ENCODE measurements around the gene METTL9. TPM values are rescaled to one million over a fixed set of nuclear protein-coding genes. Genes with fewer than 3 reads are reported as not detected.

METTL9 gene
- total RNA-seq, 2 experiments from 2014 or later: 120 to 121 TPM

DNA sequence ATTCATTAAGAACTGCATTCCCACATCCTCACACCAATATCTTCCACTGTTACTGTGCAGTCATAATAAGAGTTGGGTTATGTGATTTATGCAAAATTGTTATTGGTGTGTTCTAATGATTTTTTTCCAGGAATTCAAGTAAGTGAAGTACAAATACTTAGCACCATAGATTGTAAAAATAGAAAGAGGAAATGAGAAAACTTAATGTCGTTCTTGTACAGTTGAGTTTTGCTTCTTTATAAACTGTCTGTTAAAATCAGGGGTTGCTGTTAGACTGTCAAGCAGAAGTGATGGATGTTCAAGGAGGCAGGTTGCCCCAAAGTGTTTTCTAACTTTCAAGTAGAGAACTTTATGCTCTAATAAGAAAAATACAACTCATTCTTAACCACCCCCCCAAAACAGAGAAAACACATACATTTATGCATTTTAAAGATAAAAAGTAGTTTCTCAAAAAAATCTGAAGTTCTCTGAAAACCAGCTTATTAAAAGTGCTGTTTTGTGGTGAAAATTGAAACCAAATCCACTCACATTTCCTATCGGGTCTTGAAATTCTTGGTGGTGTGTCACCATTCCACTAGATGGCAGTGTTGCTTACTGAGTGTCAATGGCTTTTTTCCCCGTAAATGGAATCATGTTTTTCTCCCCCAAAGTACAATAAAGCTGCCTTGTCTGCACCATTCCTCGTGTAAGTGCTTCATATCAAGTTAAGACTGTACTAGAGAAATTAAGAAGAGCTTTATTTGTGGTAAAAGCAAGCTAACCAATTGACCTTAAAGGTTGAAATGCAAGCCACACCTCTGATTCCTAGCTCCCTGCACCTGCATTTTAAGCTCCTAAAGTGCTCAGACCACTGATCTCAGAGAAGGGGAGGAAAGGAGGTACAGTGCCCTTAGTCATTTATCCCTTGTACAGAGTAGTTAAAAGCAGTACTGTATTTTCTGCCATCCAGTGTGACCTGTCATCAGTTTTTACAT, 57.7 kb downstream of the METTL9 start:
- TF ChIP-seq, protein P1, sequence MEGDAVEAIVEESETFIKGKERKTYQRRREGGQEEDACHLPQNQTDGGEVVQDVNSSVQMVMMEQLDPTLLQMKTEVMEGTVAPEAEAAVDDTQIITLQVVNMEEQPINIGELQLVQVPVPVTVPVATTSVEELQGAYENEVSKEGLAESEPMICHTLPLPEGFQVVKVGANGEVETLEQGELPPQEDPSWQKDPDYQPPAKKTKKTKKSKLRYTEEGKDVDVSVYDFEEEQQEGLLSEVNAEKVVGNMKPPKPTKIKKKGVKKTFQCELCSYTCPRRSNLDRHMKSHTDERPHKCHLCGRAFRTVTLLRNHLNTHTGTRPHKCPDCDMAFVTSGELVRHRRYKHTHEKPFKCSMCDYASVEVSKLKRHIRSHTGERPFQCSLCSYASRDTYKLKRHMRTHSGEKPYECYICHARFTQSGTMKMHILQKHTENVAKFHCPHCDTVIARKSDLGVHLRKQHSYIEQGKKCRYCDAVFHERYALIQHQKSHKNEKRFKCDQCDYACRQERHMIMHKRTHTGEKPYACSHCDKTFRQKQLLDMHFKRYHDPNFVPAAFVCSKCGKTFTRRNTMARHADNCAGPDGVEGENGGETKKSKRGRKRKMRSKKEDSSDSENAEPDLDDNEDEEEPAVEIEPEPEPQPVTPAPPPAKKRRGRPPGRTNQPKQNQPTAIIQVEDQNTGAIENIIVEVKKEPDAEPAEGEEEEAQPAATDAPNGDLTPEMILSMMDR (conservative IDR thresholded peaks at IDR 0.05; ENCODE audit: low read length): peak; percentile 99
- no peak for TF ChIP-seq EZH2phosphoT487 (IDR thresholded peaks at IDR 0.05; ENCODE audit: borderline replicate concordance, low read depth, low read length)
- Histone ChIP-seq H3K79me2 (ENCODE audit: insufficient read depth, low read depth, low read length) (peaks cover 4% of the 10 kb centered on the region; the same call in 1 of the 2 replicates), H4K20me1 (ENCODE audit: insufficient read depth, low read length) (peaks cover 8% of the 10 kb centered on the region; the same call in 1 of the 2 replicates), H3K27ac (ENCODE audit: low read depth, low read length, poor library complexity, severe bottlenecking) (peak overlapping the region; percentile 91), H3K4me1 (ENCODE audit: insufficient read depth, low read length, poor library complexity, severe bottlenecking) (peaks cover 80% of the 10 kb centered on the region), H3K4me2 (ENCODE audit: low read length) (peak overlapping the region; percentile 61), H3K9me3 (ENCODE audit: low read length) (no peaks in the 10 kb centered on the region), H3K4me3 (ENCODE audit: low read depth, low read length, poor library complexity, severe bottlenecking) (peak overlapping the region; percentile 45), H3K9me2 (ENCODE audit: insufficient read depth, low read length) (no peaks in the 10 kb centered on the region), H3K36me3 (ENCODE audit: insufficient read depth, low read length) (peaks cover 36% of the 10 kb centered on the region), H2AFZ (ENCODE audit: low read length) (no peak overlapping the region)
- peak; percentile 80 for DNase-seq (ENCODE audit: low spot score)
- no TSS peak for BruUV-seq (replicated peaks)
- intact Hi-C loops (cut with micrococcal nuclease; ENCODE audit: unreplicated experiment): loop anchor here (1.0 kb wide), 2 partner anchors 10 to 51 kb away; no protein-coding TSS in a partner anchor
- ChIA-PET POLR2A (interaction anchor here (0.6 to 1.5 kb wide), 7 partner anchors 9 to 531 kb away, joined by 3 to 4 read pairs (median 3); no protein-coding TSS in a partner anchor), CTCF (ENCODE audit: unreplicated experiment) (interaction anchor here (0.7 to 1.3 kb wide), 5 partner anchors 9 to 73 kb away, joined by 3 to 4 read pairs (median 3); no protein-coding TSS in a partner anchor)

DNA sequence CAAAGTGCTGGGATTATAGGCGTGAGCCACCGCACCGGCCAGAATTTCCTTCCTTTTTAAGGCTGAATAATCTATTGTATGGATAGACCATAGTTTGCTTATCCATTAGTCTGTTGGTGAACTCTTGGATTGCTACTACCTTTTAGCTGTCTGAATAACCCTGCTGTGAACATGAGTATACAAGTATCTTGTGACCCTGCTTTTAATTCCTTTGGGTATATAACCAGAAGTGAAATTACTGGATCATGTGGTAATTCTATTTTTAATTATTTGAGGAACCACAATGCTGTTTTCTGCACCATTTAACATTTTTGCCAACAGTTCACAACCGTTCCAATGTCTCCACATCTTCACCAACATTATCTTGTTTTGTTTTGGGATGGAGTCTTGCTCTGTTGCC, 59.7 kb downstream of the METTL9 start:
- Histone ChIP-seq H3K36me3 (ENCODE audit: insufficient read depth, low read length) (peaks cover 36% of the 10 kb centered on the region), H3K4me2 (ENCODE audit: low read length) (no peak overlapping the region), H3K79me2 (ENCODE audit: insufficient read depth, low read depth, low read length) (no peaks in the 10 kb centered on the region), H3K9me2 (ENCODE audit: insufficient read depth, low read length) (no peaks in the 10 kb centered on the region), H2AFZ (ENCODE audit: low read length) (no peak overlapping the region), H3K4me1 (ENCODE audit: insufficient read depth, low read length, poor library complexity, severe bottlenecking) (peaks cover 73% of the 10 kb centered on the region), H3K4me3 (ENCODE audit: low read depth, low read length, poor library complexity, severe bottlenecking) (no peak overlapping the region), H4K20me1 (ENCODE audit: insufficient read depth, low read length) (peaks cover 8% of the 10 kb centered on the region; the same call in 1 of the 2 replicates), H3K27ac (ENCODE audit: low read depth, low read length, poor library complexity, severe bottlenecking) (no peak overlapping the region), H3K9me3 (ENCODE audit: low read length) (no peaks in the 10 kb centered on the region)
- TF ChIP-seq, protein P1 (conservative IDR thresholded peaks at IDR 0.05; ENCODE audit: low read length): no peak
- TF ChIP-seq EZH2phosphoT487 (IDR thresholded peaks at IDR 0.05; ENCODE audit: borderline replicate concordance, low read depth, low read length): no peak
- BruUV-seq (replicated peaks): no TSS peak
- ChIA-PET CTCF (ENCODE audit: unreplicated experiment) (no interaction called here), POLR2A (no interaction called here)
- intact Hi-C loops (cut with micrococcal nuclease; ENCODE audit: unreplicated experiment): no loop called here
- no peak for DNase-seq (ENCODE audit: low spot score)
